NB4 (cell line): ENCODE measurements around the gene ADIPOQ.

Source experiments
- POLR2A ChIP-seq: IDR thresholded peaks from 2 replicates; pipeline ENCODE4 v1.6.1; 2011; ENCODE audit warnings: mild to moderate bottlenecking; ENCODE audit not compliant: insufficient read length; ENCODE audit errors: extremely low read depth
- TF ChIP-seq, protein P1 (sequence below): IDR thresholded peaks from one replicate; pipeline ENCODE4 v1.5.1; 2012; ENCODE audit warnings: low read depth, low read length
- TF ChIP-seq, protein P2 (sequence below): IDR thresholded peaks from 2 replicates; pipeline ENCODE4 v1.6.1; 2011; ENCODE audit warnings: low read depth, low read length

DNA sequence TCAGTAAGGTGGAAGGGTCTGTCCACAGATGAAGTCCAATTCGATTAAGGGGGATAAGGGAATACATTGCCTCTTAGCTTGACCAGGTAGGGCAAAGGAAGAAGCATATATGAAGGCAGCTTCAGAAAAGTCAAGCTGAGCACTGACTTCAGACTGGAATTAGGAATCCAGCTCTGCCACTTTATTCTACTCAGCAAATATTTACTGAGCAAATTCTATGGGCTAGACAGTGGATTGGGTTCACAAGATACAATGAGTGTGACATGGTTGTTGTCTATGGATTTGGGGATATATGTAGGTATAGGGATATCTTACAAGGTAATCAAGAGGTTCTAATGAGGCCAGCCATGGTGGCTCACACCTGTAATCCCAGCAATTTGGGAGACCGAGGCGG is 526 bp downstream of the ADIPOQ start:
- TF ChIP-seq, protein P1, sequence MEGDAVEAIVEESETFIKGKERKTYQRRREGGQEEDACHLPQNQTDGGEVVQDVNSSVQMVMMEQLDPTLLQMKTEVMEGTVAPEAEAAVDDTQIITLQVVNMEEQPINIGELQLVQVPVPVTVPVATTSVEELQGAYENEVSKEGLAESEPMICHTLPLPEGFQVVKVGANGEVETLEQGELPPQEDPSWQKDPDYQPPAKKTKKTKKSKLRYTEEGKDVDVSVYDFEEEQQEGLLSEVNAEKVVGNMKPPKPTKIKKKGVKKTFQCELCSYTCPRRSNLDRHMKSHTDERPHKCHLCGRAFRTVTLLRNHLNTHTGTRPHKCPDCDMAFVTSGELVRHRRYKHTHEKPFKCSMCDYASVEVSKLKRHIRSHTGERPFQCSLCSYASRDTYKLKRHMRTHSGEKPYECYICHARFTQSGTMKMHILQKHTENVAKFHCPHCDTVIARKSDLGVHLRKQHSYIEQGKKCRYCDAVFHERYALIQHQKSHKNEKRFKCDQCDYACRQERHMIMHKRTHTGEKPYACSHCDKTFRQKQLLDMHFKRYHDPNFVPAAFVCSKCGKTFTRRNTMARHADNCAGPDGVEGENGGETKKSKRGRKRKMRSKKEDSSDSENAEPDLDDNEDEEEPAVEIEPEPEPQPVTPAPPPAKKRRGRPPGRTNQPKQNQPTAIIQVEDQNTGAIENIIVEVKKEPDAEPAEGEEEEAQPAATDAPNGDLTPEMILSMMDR, result no peak
- no peak for TF ChIP-seq POLR2A
- TF ChIP-seq, protein P2, sequence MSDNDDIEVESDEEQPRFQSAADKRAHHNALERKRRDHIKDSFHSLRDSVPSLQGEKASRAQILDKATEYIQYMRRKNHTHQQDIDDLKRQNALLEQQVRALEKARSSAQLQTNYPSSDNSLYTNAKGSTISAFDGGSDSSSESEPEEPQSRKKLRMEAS, result no peak
